GM18909 (cell line): ENCODE measurements around the gene CLIC6.
"Not testable (repeated sequence)": the region's sequence is repeated elsewhere in the genome, so short reads cannot be mapped to it uniquely, and the experiment has no call there.

Experiments used
- ATAC-seq: cut with Tn5 transposase; IDR thresholded peaks from one replicate; pipeline ENCODE4 v1.9.1; 2021; ENCODE audit warnings: mild to moderate bottlenecking; ENCODE audit not compliant: unreplicated experiment, poor library complexity

CLIC6 gene

DNA sequence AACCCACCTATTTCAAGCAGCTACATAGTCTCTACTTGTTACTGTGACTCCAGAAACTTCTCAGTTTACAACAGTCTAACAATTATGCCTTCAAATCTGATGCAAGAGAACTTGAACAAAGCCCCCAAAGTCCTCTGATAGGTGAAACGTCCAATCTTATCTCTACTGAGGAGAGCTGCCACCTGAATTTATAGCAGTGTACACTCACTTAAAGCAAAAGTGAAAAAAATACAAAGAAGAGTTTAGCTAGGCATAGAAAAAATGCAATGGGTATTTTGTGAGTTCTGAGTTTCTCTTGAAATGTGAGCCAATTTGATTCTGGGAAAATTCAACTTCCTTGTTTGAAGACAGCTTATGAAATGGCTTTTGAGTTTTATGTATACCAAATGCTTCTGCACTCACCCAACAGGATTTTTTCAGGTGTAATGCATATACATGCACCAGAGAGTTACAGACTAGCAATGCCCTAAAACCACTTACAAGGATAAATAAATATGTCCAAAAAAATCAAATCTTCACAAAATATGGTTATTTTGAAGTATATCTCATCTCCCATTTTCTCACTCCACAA, 17.8 kb upstream of the CLIC6 start:
- ATAC-seq, result no peak

- no peak for ATAC-seq
Measured at GRCh38 chr21:34651642-34652041, 17.2 kb upstream of the CLIC6 start.

- ATAC-seq, result no peak
Measured at GRCh38 chr21:34653522-34653921, 15.3 kb upstream of the CLIC6 start.

- ATAC-seq, result no peak
Measured at GRCh38 chr21:34661848-34662247, 6.9 kb upstream of the CLIC6 start.

- no peak for ATAC-seq
Measured at GRCh38 chr21:34667761-34668160, 1.0 kb upstream of the CLIC6 start.

- peak; percentile 72 for ATAC-seq
Measured at GRCh38 chr21:34669149-34669879, 520 bp downstream of the CLIC6 start.

DNA sequence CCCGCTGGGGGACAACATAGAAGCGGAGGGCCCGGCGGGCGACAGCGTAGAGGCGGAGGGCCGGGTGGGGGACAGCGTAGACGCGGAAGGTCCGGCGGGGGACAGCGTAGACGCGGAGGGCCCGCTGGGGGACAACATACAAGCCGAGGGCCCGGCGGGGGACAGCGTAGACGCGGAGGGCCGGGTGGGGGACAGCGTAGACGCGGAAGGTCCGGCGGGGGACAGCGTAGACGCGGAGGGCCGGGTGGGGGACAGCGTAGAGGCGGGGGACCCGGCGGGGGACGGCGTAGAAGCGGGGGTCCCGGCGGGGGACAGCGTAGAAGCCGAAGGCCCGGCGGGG, 1.1 kb downstream of the CLIC6 start:
- not testable (repeated sequence) for ATAC-seq

- no peak for ATAC-seq
Measured at GRCh38 chr21:34670220-34670961, 1.6 kb downstream of the CLIC6 start.

- no peak for ATAC-seq
Measured at GRCh38 chr21:34670962-34671348, 2.2 kb downstream of the CLIC6 start.

GRCh38 chr21:34671462-34671861, 2.7 kb downstream of the CLIC6 start:
- ATAC-seq, result no peak

- no peak for ATAC-seq
Measured at GRCh38 chr21:34671891-34672290, 3.1 kb downstream of the CLIC6 start.

- no peak for ATAC-seq
Measured at GRCh38 chr21:34673006-34673405, 4.2 kb downstream of the CLIC6 start.

DNA sequence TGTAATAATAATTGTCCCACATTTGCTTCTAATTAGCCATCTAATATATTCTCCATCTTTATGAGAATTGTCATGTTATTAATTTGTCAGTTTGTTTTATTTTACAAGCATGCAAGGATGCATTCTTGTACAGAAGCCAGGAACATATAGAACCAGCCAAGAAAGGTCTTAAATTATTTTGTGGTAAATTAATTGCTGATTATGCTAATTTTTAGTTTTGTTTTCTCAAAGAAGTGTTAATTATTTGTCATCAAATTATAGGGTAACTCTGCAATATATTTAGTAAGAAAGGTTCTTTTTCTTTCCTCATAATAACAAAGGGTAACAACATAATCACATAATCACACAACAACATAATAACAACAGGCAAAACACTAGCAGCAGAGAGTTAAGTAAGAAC, 5.7 kb downstream of the CLIC6 start:
- ATAC-seq, result no peak

GRCh38 chr21:34675871-34676270, 7.1 kb downstream of the CLIC6 start:
- ATAC-seq, result no peak

DNA sequence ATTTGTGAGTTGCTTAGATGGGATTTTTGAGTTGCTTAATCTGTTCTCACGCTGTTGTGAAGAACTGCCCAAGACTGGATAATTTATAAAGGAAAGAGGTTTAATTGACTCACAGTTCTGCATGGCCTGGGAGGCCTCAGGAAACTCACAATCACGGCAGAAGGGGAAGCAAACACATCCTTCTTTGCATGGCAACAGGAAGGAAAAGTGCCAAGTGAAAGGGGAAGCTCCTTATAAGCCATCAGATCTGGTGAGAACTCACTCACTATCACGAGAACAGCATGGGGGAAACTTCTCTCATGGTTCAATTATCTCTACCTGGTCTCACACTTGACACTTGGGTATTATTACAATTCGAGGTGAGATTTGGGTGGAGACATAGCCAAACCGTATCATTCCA, 10.3 kb downstream of the CLIC6 start:
- ATAC-seq, result no peak

GRCh38 chr21:34684174-34684876, 15.5 kb downstream of the CLIC6 start:
- no peak for ATAC-seq

DNA sequence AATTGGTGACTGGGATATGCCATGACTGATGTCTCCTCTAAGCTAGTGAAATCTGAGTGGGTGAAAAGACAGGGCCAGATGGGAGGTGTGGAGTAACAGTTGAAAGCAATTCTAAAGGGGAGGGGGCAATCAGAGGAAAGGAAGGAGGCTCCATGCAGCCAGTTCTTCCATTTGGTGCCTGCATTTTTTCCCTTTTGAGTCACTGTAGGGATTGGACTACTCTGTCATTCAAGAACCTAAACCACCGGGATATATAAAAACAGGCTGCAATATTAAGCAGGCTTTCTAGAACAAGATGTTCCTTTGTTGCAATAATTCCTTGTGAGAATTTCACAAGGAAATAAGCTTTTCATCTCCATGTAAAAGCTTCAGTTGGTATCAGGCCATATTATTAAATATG, 18.3 kb downstream of the CLIC6 start:
- no peak for ATAC-seq

- ATAC-seq, result no peak
Measured at GRCh38 chr21:34687745-34688144, 19.0 kb downstream of the CLIC6 start.

GRCh38 chr21:34688145-34688544, 19.4 kb downstream of the CLIC6 start:
- ATAC-seq, result no peak

GRCh38 chr21:34688715-34689114, 19.9 kb downstream of the CLIC6 start:
- no peak for ATAC-seq
